GM12864 (cell line): ENCODE results near the gene LGALS3BP.

Source experiments
- DNase-seq: peaks from one replicate; pipeline ENCODE4 v3.0.0-alpha.2; 2011; ENCODE audit warnings: low read depth
- H3K4me3 ChIP-seq: 2 replicates; pipeline ENCODE4 v1.5.1; 2011; ENCODE audit warnings: mild to moderate bottlenecking, low read depth, low read length, control low read depth
- TF ChIP-seq, protein P1 (sequence below): IDR thresholded peaks from 2 replicates; pipeline ENCODE4 v1.5.1; 2011; ENCODE audit warnings: low read depth, mild to moderate bottlenecking, moderate library complexity, low read length, control low read depth, inconsistent platforms; ENCODE audit errors: missing control alignments

The LGALS3BP gene

DNA sequence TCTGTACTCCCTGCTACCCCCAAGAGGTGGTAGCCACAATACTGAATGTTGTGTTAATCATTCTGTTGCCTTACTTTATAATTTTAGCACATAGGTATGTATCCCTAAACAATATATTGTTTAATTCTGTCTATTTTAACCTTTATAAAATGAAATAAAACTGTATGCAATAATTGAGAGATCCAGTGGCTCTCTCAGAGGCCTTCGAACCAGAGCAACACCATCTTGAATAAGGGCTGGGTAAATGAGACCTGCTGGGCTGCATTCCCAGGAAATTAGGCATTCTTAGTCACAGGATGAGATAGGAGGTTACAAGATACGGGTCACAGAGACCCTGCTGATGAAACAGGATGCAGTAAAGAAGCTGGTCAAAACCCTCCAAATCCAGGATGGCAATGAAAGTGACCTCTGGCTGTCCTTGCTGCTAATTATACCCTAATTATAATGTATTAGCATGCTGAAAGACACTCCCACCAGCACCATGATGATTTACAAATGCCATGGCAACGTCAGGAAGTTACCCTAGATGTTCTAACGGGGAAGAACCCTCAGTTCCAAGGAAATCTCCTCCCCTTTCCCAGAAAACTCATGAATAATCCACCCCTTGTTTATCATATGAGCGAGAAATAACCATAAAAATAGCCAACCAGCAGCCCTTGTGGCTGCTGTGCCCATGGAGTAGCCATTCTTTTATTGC, 31.9 kb upstream of the LGALS3BP start:
- TF ChIP-seq, protein P1, sequence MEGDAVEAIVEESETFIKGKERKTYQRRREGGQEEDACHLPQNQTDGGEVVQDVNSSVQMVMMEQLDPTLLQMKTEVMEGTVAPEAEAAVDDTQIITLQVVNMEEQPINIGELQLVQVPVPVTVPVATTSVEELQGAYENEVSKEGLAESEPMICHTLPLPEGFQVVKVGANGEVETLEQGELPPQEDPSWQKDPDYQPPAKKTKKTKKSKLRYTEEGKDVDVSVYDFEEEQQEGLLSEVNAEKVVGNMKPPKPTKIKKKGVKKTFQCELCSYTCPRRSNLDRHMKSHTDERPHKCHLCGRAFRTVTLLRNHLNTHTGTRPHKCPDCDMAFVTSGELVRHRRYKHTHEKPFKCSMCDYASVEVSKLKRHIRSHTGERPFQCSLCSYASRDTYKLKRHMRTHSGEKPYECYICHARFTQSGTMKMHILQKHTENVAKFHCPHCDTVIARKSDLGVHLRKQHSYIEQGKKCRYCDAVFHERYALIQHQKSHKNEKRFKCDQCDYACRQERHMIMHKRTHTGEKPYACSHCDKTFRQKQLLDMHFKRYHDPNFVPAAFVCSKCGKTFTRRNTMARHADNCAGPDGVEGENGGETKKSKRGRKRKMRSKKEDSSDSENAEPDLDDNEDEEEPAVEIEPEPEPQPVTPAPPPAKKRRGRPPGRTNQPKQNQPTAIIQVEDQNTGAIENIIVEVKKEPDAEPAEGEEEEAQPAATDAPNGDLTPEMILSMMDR, result no peak
- H3K4me3 ChIP-seq, result no peak overlapping the region
- no peak for DNase-seq

GRCh38 chr17:79010304-79010646, 30.6 kb upstream of the LGALS3BP start:
- no peak for DNase-seq
- TF ChIP-seq, protein P1, result no peak
- H3K4me3 ChIP-seq, result peak overlapping the region; percentile 97; the same call in 1 of the 2 replicates

GRCh38 chr17:79009397-79010303, 29.9 kb upstream of the LGALS3BP start, which contains the start of gene CANT1:
TSS of gene CANT1 (minus strand) at chr17:79009764. CDS start at chr17:78997622, 12,142 bp downstream.
- peak; percentile 57 for DNase-seq
- TF ChIP-seq, protein P1, result no peak
- H3K4me3 ChIP-seq, result peak within 1 kb of the TSS; percentile 97

- DNase-seq, result no peak
- TF ChIP-seq, protein P1, result no peak
- peak overlapping the region; percentile 97 for H3K4me3 ChIP-seq
Measured at GRCh38 chr17:79008666-79009387, 29.1 kb upstream of the LGALS3BP start.

GRCh38 chr17:79007504-79008381, 28.0 kb upstream of the LGALS3BP start:
- DNase-seq, result no peak
- TF ChIP-seq, protein P1, result no peak

More at GRCh38 chr17:79007504-79008381, 28.0 kb upstream of the LGALS3BP start:
- H3K4me3 ChIP-seq, result no peak overlapping the region; the same call in 1 of the 2 replicates
